Endodermal cell (in vitro differentiated cells): ENCODE data around the gene PSAT1. TPM values are rescaled to one million over a fixed set of nuclear protein-coding genes. Genes with fewer than 3 reads are reported as not detected.
A peak's percentile ranks its signal among the peaks of the same experiment; 100 is the strongest.

Source experiments
- DNase-seq: peaks from one replicate; pipeline ENCODE4 v3.0.0-alpha.2; 2017
- H3K27ac ChIP-seq: 2 replicates; pipeline ENCODE4 v1.5.1; 2013; ENCODE audit warnings: mild to moderate bottlenecking, low read depth, low read length, moderate library complexity
- H3K27me3 ChIP-seq: 2 replicates; pipeline ENCODE4 v1.6.1; 2013; ENCODE audit warnings: mild to moderate bottlenecking, low read length, moderate library complexity; ENCODE audit not compliant: insufficient read depth, control insufficient read depth, poor library complexity, severe bottlenecking
- H3K36me3 ChIP-seq: 2 replicates; pipeline ENCODE4 v1.7.0; 2013; ENCODE audit warnings: mild to moderate bottlenecking, low read length, moderate library complexity; ENCODE audit not compliant: control insufficient read depth, insufficient read depth
- H3K4me1 ChIP-seq: one replicate; pipeline ENCODE4 v1.7.0; 2013; ENCODE audit warnings: low read length; ENCODE audit not compliant: control insufficient read depth, insufficient read depth
- H3K4me3 ChIP-seq: 2 replicates; pipeline ENCODE4 v1.5.1; 2013; ENCODE audit warnings: mild to moderate bottlenecking, low read length, moderate library complexity
- H3K9ac ChIP-seq: 2 replicates; pipeline ENCODE4 v1.6.1; 2013; ENCODE audit warnings: mild to moderate bottlenecking, low read length, moderate library complexity; ENCODE audit not compliant: poor library complexity, severe bottlenecking; ENCODE audit errors: extremely low read depth
- H3K9me3 ChIP-seq: 2 replicates; pipeline ENCODE4 v1.6.1; 2013; ENCODE audit warnings: mild to moderate bottlenecking, low read length, moderate library complexity; ENCODE audit not compliant: control insufficient read depth
- H3K27ac Mint-ChIP-seq: 2 replicates; pipeline ENCODE4 v1.8.0; 2020; ENCODE audit warnings: mixed read lengths
- H3K27me3 Mint-ChIP-seq: 2 replicates; pipeline ENCODE4 v1.8.0; 2021; ENCODE audit warnings: mild to moderate bottlenecking, mixed read lengths; ENCODE audit not compliant: insufficient read depth
- H3K36me3 Mint-ChIP-seq: 2 replicates; pipeline ENCODE4 v1.8.0; 2020; ENCODE audit warnings: low read depth, mixed read lengths
- H3K4me1 Mint-ChIP-seq: 2 replicates; pipeline ENCODE4 v1.8.0; 2020; ENCODE audit warnings: mixed read lengths
- H3K4me3 Mint-ChIP-seq: 2 replicates; pipeline ENCODE4 v1.8.0; 2020; ENCODE audit warnings: mild to moderate bottlenecking, moderate library complexity, mixed read lengths
- H3K9me3 Mint-ChIP-seq: 2 replicates; pipeline ENCODE4 v1.8.0; 2020; ENCODE audit warnings: mild to moderate bottlenecking, mixed read lengths
- CTCF ChIP-seq: fragments of 200-600 bp; sonication (generic); conservative IDR thresholded peaks from 2 replicates; pipeline ENCODE4 v1.5.0; 2021; ENCODE audit warnings: antibody characterized with exemption, mild to moderate bottlenecking
- WGBS, 2 experiments: methylation state at CpG; one replicate each; pipeline versions ENCODE4 v1.1.5 to v1.1.7; 2013; ENCODE audit warnings: missing lambda C conversion rate in 2 of 2, mixed read lengths in 1 of 2; ENCODE audit not compliant: insufficient coverage in 1 of 2, insufficient read length in 1 of 2; 5-methylcytosine and 5-hydroxymethylcytosine counted together
- total RNA-seq, 2 donors: library from RNA; stranded (reverse); fragmentation: NEBNext Ultra II Directional in 1 of 2; extraction: Animal tissue kit (Norgen Biotek cat#: 25700) in 1 of 2; gene quantifications; 2 replicates in 1 of 2; 3 replicates in 1 of 2; pipeline ENCODE4 v1.2.1, GENCODE V29; 2021

The PSAT1 gene
- total RNA-seq, 2 donors from 2014 or later = 64.4 to 75.7 TPM

- TF ChIP-seq CTCF = peak; percentile 28
- Mint-ChIP-seq H3K27me3 (no peaks in the 10 kb centered on the region), H3K4me3 (no peak overlapping the region), H3K9me3 (no peaks in the 10 kb centered on the region), H3K4me1 (peaks cover 9% of the 10 kb centered on the region), H3K27ac (no peak overlapping the region), H3K36me3 (peaks cover 68% of the 10 kb centered on the region)
- no peak overlapping the region for H3K27ac ChIP-seq
- DNase-seq = peak; percentile 37
- H3K9me3 ChIP-seq = no peaks in the 10 kb centered on the region
- H3K36me3 ChIP-seq = peaks cover 50% of the 10 kb centered on the region
- H3K4me1 ChIP-seq = no peaks in the 10 kb centered on the region
- no peaks in the 10 kb centered on the region for H3K27me3 ChIP-seq
- no peak overlapping the region for H3K4me3 ChIP-seq
- no peak overlapping the region for H3K9ac ChIP-seq
- WGBS, 2 experiments = 88 to 92% methylated on average over 3 to 11 of the region's 11 CpGs
Observed at GRCh38 chr9:78316166-78316892, 19.4 kb downstream of the PSAT1 start.

GRCh38 chr9:78319197-78320029, 22.5 kb downstream of the PSAT1 start:
- Histone ChIP-seq H3K4me3 (no peak overlapping the region), H3K27me3 (no peaks in the 10 kb centered on the region), H3K9ac (no peak overlapping the region), H3K9me3 (no peaks in the 10 kb centered on the region), H3K4me1 (no peaks in the 10 kb centered on the region), H3K27ac (no peak overlapping the region), H3K36me3 (peaks cover 49% of the 10 kb centered on the region)
- TF ChIP-seq CTCF = no peak
- WGBS, 2 experiments = 84 to 91% methylated on average over 3 to 6 of the region's 6 CpGs
- Mint-ChIP-seq H3K4me1 (peaks cover 9% of the 10 kb centered on the region), H3K9me3 (no peaks in the 10 kb centered on the region), H3K27ac (no peak overlapping the region), H3K27me3 (no peaks in the 10 kb centered on the region), H3K4me3 (no peak overlapping the region), H3K36me3 (peaks cover 79% of the 10 kb centered on the region)
- DNase-seq = no peak

- WGBS, 2 experiments = 87 to 95% methylated on average over 3 to 4 of the region's 4 CpGs
- Histone ChIP-seq H3K36me3 (peaks cover 49% of the 10 kb centered on the region), H3K27ac (no peak overlapping the region), H3K4me1 (no peaks in the 10 kb centered on the region), H3K27me3 (no peaks in the 10 kb centered on the region), H3K9ac (no peak overlapping the region), H3K9me3 (no peaks in the 10 kb centered on the region), H3K4me3 (no peak overlapping the region)
- no peaks in the 10 kb centered on the region for H3K9me3 Mint-ChIP-seq
- peaks cover 83% of the 10 kb centered on the region for H3K36me3 Mint-ChIP-seq
- no peak overlapping the region for H3K4me3 Mint-ChIP-seq
- DNase-seq = no peak
- no peak overlapping the region for H3K27ac Mint-ChIP-seq
- H3K27me3 Mint-ChIP-seq = no peaks in the 10 kb centered on the region
- H3K4me1 Mint-ChIP-seq = peaks cover 8% of the 10 kb centered on the region
- TF ChIP-seq CTCF = no peak
Observed at GRCh38 chr9:78320030-78320693, 23.2 kb downstream of the PSAT1 start.
